ENCODE results near the gene NGF.

The NGF gene

GRCh38 chr1:115336741-115337140 lies 1.3 kb downstream of the NGF start:
- DNase-seq (ENCODE audit: low spot score): no peak

- DNase-seq (ENCODE audit: low spot score): no peak
Observed at GRCh38 chr1:115332813-115333608, 5.0 kb downstream of the NGF start.

GRCh38 chr1:115331558-115332331 lies 6.3 kb downstream of the NGF start:
- no peak for DNase-seq (ENCODE audit: low spot score)

GRCh38 chr1:115330480-115331013 lies 7.5 kb downstream of the NGF start:
- no peak for DNase-seq (ENCODE audit: low spot score)

- DNase-seq (ENCODE audit: low spot score): no peak
Observed at GRCh38 chr1:115329965-115330364, 8.1 kb downstream of the NGF start.

GRCh38 chr1:115327270-115327669 lies 10.8 kb downstream of the NGF start:
- DNase-seq (ENCODE audit: low spot score): no peak

GRCh38 chr1:115326419-115326818 lies 11.6 kb downstream of the NGF start:
- no peak for DNase-seq (ENCODE audit: low spot score)

- no peak for DNase-seq (ENCODE audit: low spot score)
Observed at GRCh38 chr1:115325874-115326273, 12.2 kb downstream of the NGF start.

GRCh38 chr1:115324649-115325420 lies 13.2 kb downstream of the NGF start:
- DNase-seq (ENCODE audit: low spot score): no peak

GRCh38 chr1:115323366-115324004 lies 14.6 kb downstream of the NGF start:
- DNase-seq (ENCODE audit: low spot score): no peak

- no peak for DNase-seq (ENCODE audit: low spot score)
Observed at GRCh38 chr1:115322631-115323030, 15.4 kb downstream of the NGF start.

GRCh38 chr1:115320377-115320776 lies 17.7 kb downstream of the NGF start:
- DNase-seq (ENCODE audit: low spot score): no peak

GRCh38 chr1:115319706-115320105 lies 18.3 kb downstream of the NGF start:
- no peak for DNase-seq (ENCODE audit: low spot score)

- DNase-seq (ENCODE audit: low spot score): no peak
Observed at GRCh38 chr1:115317101-115318012, 20.7 kb downstream of the NGF start.

- DNase-seq (ENCODE audit: low spot score): no peak
Observed at GRCh38 chr1:115314765-115315164, 23.3 kb downstream of the NGF start.

GRCh38 chr1:115314092-115314491 lies 24.0 kb downstream of the NGF start:
- DNase-seq (ENCODE audit: low spot score): no peak

GRCh38 chr1:115313182-115313581 lies 24.9 kb downstream of the NGF start:
- no peak for DNase-seq (ENCODE audit: low spot score)

- DNase-seq (ENCODE audit: low spot score): no peak
Observed at GRCh38 chr1:115312742-115313141, 25.3 kb downstream of the NGF start.

- DNase-seq (ENCODE audit: low spot score): no peak
Observed at GRCh38 chr1:115311474-115311989, 26.5 kb downstream of the NGF start.
